ENCODE data around the gene ATP5MG. TPM values are rescaled to one million over a fixed set of nuclear protein-coding genes. Genes with fewer than 3 reads are reported as not detected.

ATP5MG gene
- total and polyA plus RNA-seq, 10 of the 15 experiments (the other 5 are each of a cell fraction or from before 2014, with no cell fraction given): 211 to 2,276 (median 633) TPM

GRCh38 chr11:118448294-118448693, 46.9 kb downstream of the ATP5MG start (continued):
- TF ChIP-seq RAD51 (IDR thresholded peaks at IDR 0.05) (no peak), ZNF622 (IDR thresholded peaks at IDR 0.05) (no peak), MEF2B (IDR thresholded peaks at IDR 0.05; ENCODE audit: partially characterized antibody, poor library complexity, severe bottlenecking) (no peak), RUNX3 (IDR thresholded peaks at IDR 0.05; ENCODE audit: low read length) (peak; percentile 93), WRNIP1 (IDR thresholded peaks at IDR 0.05; ENCODE audit: borderline replicate concordance, low read depth, low read length) (no peak), MTA3 (IDR thresholded peaks at IDR 0.05; ENCODE audit: borderline replicate concordance, low read length) (peak; percentile 97), HDAC2 (IDR thresholded peaks at IDR 0.05) (no peak), FOXK2 (IDR thresholded peaks at IDR 0.05) (no peak), YBX1 (IDR thresholded peaks at IDR 0.05) (no peak), GATAD2B (conservative IDR thresholded peaks at IDR 0.05; ENCODE audit: low read depth) (peak; percentile 72), E4F1 (IDR thresholded peaks at IDR 0.05; ENCODE audit: borderline replicate concordance, partially characterized antibody) (no peak), CEBPB (IDR thresholded peaks at IDR 0.05; ENCODE audit: borderline replicate concordance in 1 of 2, low read depth in 2 of 2, low read length in 2 of 2) (no peak), TCF12 (IDR thresholded peaks at IDR 0.05; ENCODE audit: low read depth, low read length) (no peak), NRF1 (conservative IDR thresholded peaks at IDR 0.05; ENCODE audit: low read depth, low read length) (no peak), SMAD1 (IDR thresholded peaks at IDR 0.05; ENCODE audit: low read depth, partially characterized antibody) (no peak), MLLT1 (IDR thresholded peaks at IDR 0.05) (no peak), ZBED1 (IDR thresholded peaks at IDR 0.05; ENCODE audit: borderline replicate concordance) (peak; percentile 71; the same call in 1 of the 2 replicates), FOS (IDR thresholded peaks at IDR 0.05; ENCODE audit: borderline replicate concordance, extremely low read depth, insufficient read length) (no peak), KDM1A (IDR thresholded peaks at IDR 0.05; ENCODE audit: borderline replicate concordance) (no peak), CBX5 (IDR thresholded peaks at IDR 0.05; ENCODE audit: low read depth) (no peak), ZNF384 (IDR thresholded peaks at IDR 0.05; ENCODE audit: borderline replicate concordance, low read depth, low read length) (no peak), CUX1 (IDR thresholded peaks at IDR 0.05; ENCODE audit: insufficient replicate concordance, low read depth, low read length) (peak; percentile 81), EED (IDR thresholded peaks at IDR 0.05; ENCODE audit: low read depth) (peak; percentile 90), SP1 (IDR thresholded peaks at IDR 0.05; ENCODE audit: low read depth, low read length) (no peak), CREM (IDR thresholded peaks at IDR 0.05; ENCODE audit: low read depth) (peak; percentile 75)

Measured in GM12878 (cell line).